Activated CD8-positive, alpha-beta memory T cell treated with anti-CD3 and anti-CD28 coated beads for 24 hours (primary cell): ENCODE measurements around the gene VPREB3.

ENCODE experiments used
- DNase-seq: peaks from one replicate; pipeline ENCODE4 v3.0.0-alpha.2; 2020

VPREB3 gene

GRCh38 chr22:23782252-23782651, 28.0 kb upstream of the VPREB3 start:
- DNase-seq = no peak

GRCh38 chr22:23781511-23782183, 27.4 kb upstream of the VPREB3 start:
- no peak for DNase-seq

GRCh38 chr22:23781065-23781464, 26.8 kb upstream of the VPREB3 start:
- no peak for DNase-seq

DNA sequence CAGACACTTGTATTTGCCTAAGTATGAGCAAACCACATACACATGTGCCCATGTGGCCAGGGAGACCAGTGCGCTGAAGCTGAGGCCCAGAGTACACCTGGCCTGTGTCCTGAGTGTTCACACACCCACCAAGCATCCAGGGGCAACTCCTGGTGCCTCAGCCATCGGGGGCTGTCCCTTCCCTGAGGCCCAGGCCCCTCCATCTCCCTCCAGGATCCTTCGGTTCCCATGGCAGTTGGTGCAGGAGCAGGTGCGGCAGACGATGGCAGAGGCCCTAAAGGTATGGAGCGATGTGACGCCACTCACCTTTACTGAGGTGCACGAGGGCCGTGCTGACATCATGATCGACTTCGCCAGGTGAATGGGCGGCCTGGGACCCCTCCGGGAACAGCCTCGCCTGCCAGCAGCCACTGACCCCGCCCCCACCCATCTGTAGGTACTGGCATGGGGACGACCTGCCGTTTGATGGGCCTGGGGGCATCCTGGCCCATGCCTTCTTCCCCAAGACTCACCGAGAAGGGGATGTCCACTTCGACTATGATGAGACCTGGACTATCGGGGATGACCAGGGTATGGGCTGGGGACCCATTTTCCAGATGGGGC, 26.0 kb upstream of the VPREB3 start:
- DNase-seq = no peak

GRCh38 chr22:23779731-23780130, 25.5 kb upstream of the VPREB3 start:
- DNase-seq = no peak

- no peak for DNase-seq
Measured at GRCh38 chr22:23779083-23779482, 24.9 kb upstream of the VPREB3 start.

DNA sequence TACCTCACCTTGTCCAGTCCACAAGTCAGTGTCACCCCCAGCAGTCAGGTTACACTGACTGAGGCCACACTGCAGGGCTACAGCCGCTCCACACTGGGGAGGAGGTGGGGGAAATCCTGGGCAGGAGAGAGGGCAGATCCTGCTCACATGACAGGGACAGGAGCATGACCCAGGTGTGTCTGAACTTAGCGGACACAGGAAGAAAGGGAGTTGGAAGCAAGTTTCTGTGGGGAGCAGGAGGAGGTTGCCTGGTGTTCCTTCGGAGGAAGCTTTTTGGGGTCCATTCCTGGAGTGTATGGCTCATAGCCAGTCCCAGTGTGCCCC, 24.3 kb upstream of the VPREB3 start:
- DNase-seq = no peak

GRCh38 chr22:23777776-23778576, 23.8 kb upstream of the VPREB3 start:
- DNase-seq = no peak

- DNase-seq = no peak
Measured at GRCh38 chr22:23775779-23776375, 21.7 kb upstream of the VPREB3 start.

DNA sequence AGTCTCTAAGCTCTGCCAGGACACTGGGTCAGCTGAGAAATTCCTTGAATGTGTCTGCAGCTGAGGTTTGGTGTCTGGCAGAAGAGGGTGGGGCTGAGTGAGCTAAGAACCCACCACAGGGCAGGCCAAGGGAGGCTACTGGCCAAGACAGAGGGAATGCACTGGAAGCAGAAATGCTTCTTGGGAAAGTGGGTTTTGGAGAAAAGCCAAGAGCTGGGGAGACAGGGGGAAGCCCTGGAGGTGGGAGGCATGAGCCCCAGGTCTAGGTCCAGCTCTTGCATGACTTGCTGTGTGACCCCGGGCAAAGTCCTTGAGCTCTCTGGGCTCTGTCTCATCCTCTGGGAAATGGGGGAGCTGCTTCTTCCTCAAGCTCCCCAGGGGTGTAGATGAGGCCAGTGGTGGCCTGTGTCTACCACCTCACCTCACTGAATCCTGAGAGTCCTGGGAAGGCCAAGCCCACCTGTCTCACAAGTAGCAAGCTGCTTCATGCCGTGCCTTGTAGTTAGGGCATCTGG, 20.8 kb upstream of the VPREB3 start:
- DNase-seq = no peak

DNA sequence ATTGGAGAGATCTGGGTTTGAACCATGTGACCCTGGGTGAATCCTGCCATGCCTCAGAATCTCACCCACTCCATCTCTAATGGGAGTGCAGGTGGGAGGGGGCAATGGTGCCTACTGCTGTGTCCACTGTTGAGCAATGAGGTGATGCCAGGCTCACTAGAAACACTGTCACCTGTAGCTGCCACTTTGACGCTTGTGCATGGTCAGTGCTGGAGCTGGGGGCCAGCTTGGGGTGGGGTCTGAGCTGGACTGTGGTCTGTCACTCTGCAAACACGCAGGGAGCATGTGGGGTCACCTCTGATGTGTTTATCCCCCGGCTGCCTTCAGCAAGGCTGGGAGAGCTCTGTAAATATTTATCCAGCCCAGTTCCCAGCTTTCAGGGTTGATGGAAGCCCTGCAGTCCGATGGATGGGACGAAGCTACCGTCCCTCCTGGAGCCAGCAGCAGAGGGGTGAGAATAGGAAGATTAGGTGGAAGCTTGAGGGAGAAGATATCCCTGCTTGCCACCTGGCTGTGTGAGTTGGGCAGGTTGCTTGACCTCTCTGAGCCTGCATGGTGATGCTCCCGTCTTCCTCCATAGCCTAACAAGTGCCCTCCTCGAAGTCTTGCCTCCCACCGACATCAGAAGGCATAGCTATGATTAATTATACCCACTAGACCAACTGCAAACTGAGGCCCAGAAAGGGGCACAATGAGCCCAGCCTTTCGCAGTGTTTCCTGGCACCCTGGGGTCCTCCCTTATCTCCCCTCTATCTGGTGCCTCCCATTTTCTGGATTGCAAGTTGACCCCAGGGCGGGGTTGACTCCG, 20.1 kb upstream of the VPREB3 start:
- DNase-seq = no peak

DNA sequence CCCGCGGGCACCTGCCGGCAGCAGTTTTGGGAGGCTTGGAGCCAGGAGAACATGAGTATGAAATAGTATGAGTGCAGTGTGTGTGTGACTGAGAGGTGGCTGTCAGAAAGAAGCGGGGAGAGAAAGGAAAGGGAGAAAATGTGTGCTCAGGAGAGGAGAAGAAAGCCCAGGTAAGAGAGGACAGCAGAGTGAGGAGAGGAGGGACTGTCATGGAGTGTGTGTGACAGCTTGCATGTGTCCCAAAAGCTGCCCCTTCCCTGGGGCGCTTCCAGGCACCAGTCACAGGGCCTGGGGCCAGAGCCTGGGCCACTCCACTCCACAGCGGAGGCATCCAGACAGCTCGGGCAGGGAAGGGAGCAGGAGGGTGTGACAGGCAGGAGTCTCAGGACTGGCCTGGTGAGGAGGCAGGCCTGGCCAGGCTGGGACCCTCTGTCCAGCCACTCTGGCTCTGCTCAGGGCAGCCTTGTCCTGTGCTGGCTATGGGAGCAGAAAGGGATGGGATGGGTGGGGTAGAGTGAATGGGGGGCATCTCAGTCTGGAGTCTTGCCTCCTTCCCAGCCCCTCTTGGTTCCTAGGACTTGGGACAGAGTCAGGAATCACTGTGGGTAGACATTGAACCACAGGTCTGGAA, 19.4 kb upstream of the VPREB3 start:
- no peak for DNase-seq

DNA sequence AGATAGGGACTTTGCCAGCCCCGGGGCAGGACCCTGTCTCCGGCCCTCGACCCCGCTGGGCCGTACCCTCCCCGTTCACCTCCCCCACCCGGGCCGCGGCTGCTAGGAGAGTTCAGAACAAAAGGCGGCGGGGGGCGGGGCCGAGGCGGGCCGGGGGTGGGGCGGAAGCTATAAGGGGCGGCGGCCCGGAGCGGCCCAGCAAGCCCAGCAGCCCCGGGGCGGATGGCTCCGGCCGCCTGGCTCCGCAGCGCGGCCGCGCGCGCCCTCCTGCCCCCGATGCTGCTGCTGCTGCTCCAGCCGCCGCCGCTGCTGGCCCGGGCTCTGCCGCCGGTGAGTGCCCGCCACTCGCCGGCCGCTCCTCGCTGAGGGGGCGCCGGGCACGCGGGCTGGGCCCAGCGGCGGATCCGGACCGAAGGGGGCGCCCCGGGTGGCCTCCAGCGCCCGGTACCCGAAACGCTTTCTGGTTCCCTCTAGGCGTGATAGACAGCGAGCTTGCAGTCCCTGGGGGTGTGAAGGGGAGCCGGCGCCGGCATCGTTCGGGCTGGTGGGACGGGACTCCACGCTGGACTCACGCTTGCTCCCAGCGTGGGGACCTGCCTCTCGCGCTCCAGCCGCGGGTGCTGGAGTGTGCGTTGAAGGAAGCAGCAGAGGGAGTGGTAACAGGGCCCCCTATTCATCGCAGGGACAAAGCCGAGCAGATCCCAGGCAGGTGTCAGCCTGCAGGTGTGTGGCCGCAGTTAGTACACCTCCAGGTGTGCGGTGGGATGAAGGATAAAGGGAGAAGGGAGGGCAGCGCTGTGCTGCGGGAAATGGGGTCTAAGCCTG, 18.6 kb upstream of the VPREB3 start, which contains the start of gene MMP11:
TSS of gene MMP11 (plus strand) at position 201 of the 825 bp plus-strand sequence. CDS start at position 223, 22 bp downstream.
- DNase-seq = peak; percentile 83

GRCh38 chr22:23772315-23772648, 18.1 kb upstream of the VPREB3 start:
- DNase-seq = no peak

DNA sequence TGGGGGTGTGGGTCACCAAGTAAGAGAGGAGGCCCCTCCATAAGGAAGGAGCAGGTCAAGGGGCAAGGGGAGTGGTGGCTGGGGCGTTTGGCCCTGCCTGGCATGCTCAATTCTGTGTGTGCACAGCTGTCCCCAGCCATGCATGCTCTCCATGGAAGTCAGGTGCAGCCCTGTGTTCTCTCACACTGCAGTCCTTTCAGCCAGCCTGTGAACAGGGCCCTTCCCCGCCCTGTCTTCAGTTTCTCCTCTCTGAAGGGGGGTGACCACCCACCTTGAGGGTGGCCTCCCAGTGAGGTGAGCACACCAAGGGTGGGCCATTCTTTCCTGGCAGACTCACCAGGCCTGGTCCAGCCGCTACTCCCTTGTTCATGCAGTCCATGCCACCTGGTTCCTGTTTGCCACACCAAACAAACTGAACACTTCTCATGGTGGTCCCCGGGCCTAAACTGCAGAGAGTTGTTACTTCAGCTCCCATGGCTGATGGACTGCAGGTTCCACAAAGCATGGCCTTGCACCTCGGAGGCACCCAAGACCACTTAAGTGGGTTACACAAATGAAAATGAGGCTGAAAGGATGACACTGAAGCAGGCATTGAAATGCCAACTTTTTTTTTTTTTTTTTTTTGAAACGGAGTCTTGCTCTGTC, 15.2 kb upstream of the VPREB3 start:
- DNase-seq = no peak

- DNase-seq = peak; percentile 94
Measured at GRCh38 chr22:23767673-23768548, 13.7 kb upstream of the VPREB3 start, which contains the start of gene CHCHD10. CHCHD10 (minus strand) TSS chr22:23767972; CDS start chr22:23767874, 98 bp downstream.

DNA sequence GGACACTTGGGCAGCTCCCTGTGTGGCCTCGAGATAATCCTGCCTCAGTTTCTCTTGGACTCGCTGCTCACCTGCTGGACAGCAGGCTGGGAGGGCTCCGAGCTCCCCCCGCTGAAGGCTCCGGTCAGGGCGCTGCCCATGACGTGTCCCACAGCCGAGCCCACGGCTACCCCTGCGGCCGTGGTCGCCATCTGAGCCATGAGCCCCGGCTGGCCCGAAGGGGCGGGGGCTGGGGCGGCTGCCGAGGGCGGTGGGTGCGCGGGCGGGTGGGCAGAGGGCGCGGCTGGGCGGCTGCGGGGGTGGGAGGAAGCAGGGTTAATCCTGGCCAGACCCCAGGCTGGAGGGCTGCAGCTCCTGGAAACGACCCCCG, 13.1 kb upstream of the VPREB3 start:
- DNase-seq = no peak

DNA sequence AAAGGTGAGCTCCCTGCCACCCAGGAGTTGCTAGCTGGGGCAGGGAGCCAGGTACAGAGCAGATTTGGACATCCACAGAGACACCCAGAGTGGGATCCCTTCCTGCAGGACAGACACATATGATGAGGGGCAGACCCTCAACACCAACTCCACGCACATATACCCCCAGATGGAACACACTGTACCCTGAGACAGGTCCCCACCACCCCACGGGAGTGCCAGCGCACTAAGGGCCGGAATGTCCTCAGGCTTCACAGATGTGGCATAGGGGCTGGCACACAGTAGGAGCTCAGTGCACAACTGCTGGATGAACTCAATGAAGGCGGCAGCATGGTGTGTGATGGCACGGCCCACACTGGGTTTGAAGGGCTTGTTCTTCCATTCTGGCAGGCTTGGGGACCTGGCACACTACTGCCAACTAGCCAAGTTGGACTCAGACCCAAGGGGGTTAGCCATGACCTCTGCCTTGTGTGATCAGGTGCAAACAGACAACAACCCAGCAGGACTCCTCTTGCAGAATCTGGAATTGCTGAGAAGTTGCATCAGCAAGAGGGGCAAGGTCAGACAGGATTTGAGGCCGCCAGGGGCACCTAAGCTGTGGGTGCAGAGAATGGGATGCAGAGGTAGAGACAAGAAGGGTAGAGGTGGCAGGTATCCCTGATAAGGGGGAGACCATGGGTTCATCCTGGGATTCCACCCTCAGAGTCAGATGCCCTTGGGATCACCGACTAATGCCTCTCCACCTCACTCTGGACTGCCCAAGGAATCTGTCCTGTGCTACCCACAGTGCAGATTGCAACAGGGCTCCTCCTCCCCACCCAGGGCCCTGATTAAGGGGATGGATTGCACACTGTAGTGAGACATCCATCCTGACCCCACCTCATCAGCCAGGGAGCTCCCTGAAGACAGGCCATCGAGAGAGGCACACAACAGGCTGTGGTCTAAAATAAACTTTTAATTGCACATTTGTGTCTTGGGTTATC, 11.0 kb upstream of the VPREB3 start:
- no peak for DNase-seq
